NCI-H2196 (cell line): ENCODE measurements around the gene SNAPC3.
A peak's percentile ranks its signal among the peaks of the same experiment; 100 is the strongest.
"Not testable (repeated sequence)": the region's sequence is repeated elsewhere in the genome, so short reads cannot be mapped to it uniquely, and the experiment has no call there.

Experiments
- DNase-seq: peaks from one replicate; lab custom pipeline; 2025; ENCODE audit not compliant: unreplicated experiment; lab: John Stamatoyannopoulos, UW

SNAPC3 gene

GRCh38 chr9:15421990-15422371, 695 bp upstream of the SNAPC3 start:
- no peak for DNase-seq

DNA sequence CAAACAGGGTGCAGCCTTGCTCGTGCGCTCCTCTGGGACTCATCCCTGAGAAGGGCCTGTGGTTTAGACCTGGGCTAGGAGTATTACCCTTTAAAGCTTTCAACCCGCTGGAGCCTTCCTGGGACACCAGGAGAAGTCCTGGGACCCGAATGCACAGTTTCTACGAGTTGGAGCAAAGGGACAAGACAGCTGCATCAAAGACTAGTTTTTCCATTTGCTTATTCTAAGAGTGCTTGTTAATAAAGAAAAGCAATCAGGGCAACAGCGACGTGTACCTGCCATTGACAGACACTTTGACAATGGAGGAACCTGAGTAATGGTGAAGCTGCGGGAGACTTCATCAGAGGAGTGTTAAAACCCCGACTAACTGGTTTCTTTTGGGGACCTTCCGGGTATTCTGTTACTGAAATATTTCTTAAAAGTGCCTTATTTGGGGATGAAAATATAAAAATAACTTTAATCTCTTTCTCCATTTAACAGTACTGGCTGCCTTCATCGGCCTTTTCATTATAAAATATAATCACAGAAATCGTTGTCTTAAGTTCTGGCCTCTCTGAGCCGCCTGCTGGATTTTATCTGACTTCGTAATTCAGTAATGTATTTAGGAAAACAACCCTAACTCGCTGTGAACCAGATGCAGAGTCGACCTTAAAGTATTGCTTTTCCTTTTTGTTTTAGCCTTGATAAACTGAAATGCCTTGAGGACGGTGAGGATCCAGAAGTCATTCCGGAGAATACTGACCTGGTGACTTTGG, 732 bp downstream of the SNAPC3 start:
- DNase-seq = peak; percentile 58

DNA sequence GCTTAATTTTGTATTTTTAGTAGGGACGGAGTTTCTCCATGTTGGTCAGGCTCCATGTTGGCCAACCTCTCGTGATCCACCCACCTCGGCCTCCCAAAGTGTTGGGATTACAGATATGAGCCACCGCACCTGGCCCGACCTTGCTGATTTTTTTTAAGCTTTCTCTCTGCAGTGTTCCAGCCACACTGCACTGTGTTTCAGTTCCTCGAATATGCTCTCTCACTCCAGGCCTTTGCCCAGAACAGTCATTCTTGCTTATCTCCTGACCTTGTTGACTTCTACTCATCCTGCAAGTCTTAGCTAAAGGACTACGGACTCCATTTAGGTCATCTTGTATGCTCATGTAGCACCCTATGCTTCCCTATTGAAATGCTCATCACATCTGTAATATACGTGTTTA, 3.3 kb downstream of the SNAPC3 start:
- DNase-seq = no peak

GRCh38 chr9:15427702-15428101, 5.0 kb downstream of the SNAPC3 start:
- DNase-seq = not testable (repeated sequence)

DNA sequence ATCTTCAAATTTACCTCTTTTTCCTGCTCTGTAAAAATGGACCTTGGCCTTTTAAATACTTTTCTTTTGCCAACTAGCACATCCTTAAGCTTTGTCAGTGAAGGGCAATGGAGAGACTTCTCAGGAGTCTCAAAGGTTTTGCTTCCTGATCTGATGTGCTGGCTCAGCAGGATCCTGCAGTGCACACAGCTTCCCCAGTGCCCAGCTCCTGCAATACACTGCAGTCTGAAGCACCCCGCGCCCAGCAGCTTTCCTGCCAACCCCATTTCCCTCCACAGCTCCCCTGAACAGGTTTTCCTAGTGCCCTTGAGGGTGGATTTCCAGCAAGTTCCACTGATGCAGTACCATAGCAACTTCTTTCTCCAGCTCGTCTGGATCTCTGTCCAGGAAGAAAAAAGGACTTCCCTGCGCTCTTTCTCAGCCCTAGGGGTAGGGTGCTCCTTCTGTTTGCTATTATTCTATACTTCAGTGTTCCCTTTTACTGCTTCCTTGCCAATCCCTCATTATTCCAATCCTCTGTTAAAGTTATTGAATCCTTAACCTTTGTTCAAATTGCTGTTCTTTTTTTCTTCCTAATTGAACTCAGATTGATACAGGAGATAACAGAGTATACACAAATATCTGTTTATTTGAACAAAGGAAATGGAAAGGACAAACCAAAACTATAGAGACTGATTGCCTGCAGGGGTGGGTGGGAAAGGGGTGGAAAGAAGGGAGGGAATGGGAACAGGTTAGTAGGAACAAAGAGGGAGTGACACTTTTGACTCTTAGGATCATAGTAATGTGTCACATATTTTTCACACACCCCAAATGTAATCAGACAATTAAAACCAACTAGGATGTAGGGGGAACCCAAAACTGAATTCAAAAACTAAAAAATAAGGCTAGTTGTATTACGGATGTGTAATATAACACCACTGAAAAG, 8.5 kb downstream of the SNAPC3 start:
- peak; percentile 41 for DNase-seq

DNA sequence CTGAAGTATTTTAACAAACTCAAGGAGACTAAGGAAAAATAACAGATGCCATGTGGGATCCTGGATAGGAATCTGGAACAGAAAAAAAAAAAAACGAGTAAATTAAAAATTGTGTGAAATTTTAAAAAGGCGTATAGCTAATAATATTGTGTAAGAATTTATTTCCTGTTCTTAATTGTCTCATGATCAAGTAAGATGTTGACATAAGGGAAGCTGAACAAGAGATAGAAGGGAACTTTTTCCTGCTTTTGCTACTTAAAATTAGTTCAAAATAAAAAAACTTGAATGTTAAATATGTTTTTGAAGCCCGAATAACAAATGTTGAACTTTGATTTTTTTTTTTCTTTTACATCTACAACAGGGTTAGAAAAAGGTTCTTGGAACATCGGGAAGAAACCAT, 10.5 kb downstream of the SNAPC3 start:
- no peak for DNase-seq

- no peak for DNase-seq
Observed at GRCh38 chr9:15433661-15434060, 11.0 kb downstream of the SNAPC3 start.

- no peak for DNase-seq
Observed at GRCh38 chr9:15438891-15439290, 16.2 kb downstream of the SNAPC3 start.

DNA sequence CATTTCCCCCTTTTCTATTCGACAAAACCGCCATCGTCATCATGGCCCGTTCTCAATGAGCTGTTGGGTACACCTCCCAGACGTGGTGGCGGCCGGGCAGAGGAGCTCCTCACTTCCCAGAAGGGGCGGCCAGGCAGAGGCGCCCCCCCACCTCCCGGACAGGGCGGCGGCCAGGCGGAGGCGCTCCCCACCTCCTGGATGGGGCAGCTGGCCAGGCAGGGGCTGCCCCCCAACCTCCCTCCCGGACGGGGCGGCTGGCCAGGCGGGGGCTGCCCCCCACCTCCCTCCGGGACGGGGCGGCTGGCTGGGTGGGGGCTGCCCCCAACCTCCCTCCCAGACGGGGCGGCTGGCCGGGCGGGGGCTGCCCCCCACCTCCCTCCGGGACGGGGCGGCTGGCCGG, 19.2 kb downstream of the SNAPC3 start:
- not testable (repeated sequence) for DNase-seq

GRCh38 chr9:15442264-15442663, 19.6 kb downstream of the SNAPC3 start:
- DNase-seq = not testable (repeated sequence)

- no peak for DNase-seq
Observed at GRCh38 chr9:15444141-15444540, 21.5 kb downstream of the SNAPC3 start.

DNA sequence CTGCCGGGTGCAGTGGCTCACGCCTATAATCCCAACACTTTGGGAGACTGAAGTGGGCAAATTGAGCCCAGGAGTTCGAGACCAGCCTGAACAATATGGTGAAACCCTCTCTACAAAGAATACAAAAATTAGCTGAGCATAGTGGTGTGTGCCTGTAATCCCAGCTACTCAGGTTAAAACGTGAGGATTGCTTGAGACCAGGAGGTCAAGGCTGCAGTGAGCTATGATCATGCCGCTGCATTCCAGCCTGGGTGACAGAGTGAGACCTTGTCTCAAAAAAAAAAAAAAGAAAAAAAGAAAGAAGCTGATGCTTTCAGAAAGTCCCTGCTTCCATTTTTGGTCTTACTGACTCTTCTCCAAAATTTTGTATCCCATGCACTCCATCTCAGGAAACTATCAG, 31.3 kb downstream of the SNAPC3 start:
- DNase-seq = no peak

- no peak for DNase-seq
Observed at GRCh38 chr9:15461056-15461455, 38.4 kb downstream of the SNAPC3 start.

DNA sequence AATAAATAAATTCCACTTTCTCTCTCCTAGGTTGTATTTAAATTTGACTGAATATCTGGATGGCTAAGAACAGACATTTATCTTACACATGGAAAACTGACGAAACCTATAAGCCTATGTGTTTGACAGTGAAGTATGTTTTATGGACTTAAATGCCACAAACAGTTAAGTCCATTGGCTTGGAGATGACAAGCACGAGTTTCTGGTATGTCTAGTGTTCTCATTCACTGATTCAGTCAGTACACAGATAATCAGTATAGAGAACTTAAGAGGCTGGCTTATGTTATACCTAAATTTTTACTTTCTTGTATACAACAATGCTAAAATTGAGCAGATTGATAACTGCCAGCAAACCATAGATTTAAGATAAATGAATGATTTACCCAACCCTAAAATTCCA, 38.9 kb downstream of the SNAPC3 start:
- DNase-seq = no peak

DNA sequence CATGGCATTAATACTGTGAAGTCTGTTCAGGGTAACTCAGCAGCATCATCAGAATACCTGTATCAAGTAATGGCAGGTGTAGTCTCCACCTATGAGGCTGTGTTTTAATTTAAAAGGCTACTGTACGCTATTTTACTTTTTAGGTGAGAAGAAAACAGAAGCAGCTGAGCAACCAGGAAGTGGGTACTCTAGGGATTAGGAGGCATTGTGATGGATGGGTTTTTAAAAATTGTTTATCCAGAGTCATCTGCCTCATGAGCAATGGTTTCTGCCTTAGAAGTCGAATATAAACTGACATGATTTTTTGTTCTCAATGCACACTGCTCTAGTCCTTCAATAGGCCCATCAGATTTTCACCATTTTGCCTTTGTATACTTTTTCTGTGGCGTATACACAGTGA, 45.5 kb downstream of the SNAPC3 start:
- peak; percentile 47 for DNase-seq

GRCh38 chr9:15469406-15469805, 46.7 kb downstream of the SNAPC3 start:
- peak; percentile 72 for DNase-seq

DNA sequence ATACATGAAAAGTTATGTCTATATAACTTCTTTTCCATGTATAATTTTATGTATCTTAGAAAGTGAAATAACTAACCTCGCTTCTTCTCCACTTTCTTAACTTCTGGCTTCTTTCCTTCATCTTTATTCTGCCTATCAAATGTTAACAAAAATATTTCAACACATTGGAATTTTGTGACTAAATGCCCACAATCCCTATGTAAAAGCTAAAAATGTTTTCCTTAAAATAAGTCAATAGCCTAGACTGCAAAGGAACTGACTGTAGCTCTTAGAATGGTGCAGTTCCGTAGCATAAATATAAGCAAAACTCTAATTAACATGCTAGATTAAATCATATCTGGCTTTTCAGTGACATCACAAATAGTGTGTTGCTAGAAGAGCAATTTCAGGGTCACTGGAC, 47.2 kb downstream of the SNAPC3 start:
- DNase-seq = no peak

DNA sequence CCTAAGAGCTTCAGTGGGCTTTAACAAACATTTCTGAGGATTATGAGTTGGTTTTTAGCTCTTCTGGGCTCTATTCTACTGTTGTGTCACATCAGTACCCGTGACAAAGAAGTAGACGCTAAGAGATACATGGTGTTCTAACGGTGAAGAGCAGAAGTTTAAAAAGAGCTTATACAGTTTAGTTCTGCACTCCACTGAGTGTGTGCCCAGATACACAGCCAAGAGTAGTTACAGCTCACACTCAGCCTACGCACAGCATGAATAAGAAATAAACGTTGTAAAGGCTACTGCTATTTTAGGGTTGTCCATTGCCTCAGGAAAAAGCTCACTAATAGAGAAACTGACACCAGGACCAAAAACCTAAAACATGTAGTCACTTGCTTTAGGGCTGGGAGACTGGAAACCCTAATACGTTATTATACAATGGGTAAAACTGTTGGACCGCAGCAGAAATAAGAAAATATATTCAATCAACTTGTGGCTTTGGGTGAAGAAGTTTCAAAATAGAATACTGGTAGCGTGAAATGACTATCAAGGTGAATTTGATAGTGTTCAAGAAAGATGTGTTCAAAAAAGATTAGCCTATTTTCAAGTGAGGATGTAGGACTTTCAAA, 53.4 kb downstream of the SNAPC3 start:
- no peak for DNase-seq

GRCh38 chr9:15480028-15480427, 57.4 kb downstream of the SNAPC3 start:
- DNase-seq = no peak

- no peak for DNase-seq
Observed at GRCh38 chr9:15482146-15482545, 59.5 kb downstream of the SNAPC3 start.

- no peak for DNase-seq
Observed at GRCh38 chr9:15484802-15485201, 62.1 kb downstream of the SNAPC3 start.
